ENCODE measurements around the gene AIFM2.

DNA sequence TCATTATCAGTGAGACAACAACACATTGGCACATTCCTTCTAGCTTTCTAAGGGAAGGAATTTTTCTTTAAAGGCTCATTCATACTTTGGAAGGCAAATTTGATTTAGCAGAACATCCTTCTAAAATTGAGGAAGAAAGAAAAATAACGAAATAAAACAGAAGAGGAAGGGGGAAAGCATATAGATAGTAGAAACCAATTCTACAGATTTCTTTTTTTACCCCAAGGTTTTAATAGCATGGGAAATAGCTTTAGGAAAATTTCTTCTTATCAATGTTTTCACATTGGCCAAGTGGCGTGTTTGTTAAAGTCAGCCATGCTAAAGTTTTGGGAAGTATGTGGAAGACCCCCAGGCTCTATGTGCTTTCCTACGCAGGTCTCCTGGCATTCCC lies 44.3 kb downstream of the AIFM2 start:
- TF ChIP-seq POLR2A (IDR thresholded peaks at IDR 0.05): no peak
- no peak for TF ChIP-seq CTCF (IDR thresholded peaks at IDR 0.05 in 8 of 11, conservative IDR thresholded peaks at IDR 0.05 in 3 of 11)
- no peak for TF ChIP-seq POLR2AphosphoS5 (IDR thresholded peaks at IDR 0.05)
